Choroid plexus epithelial cell (primary cell): ENCODE data around the gene NOG.

Source experiments
- DNase-seq: peaks from one replicate; pipeline ENCODE4 v3.0.0-alpha.2; 2010; ENCODE audit warnings: low read depth
- H3K4me3 ChIP-seq: 2 replicates; pipeline ENCODE4 v1.5.1; 2011; ENCODE audit warnings: low read depth, mild to moderate bottlenecking, control low read depth, low read length, moderate library complexity
- CTCF ChIP-seq: conservative IDR thresholded peaks from 2 replicates; pipeline ENCODE4 v1.5.1; 2011; ENCODE audit warnings: low read depth, mild to moderate bottlenecking, control low read depth, inconsistent platforms, low read length, moderate library complexity

The NOG gene

GRCh38 chr17:56593646-56594319 is at the start of gene NOG:
NOG (plus strand) TSS chr17:56593699; CDS start chr17:56594224, 525 bp downstream.
- H3K4me3 ChIP-seq, result peak within 1 kb of the TSS; percentile 48
- peak; percentile 61 for DNase-seq
- no peak for TF ChIP-seq CTCF

- TF ChIP-seq CTCF, result no peak
- H3K4me3 ChIP-seq, result no peak overlapping the region
- no peak for DNase-seq
Measured at GRCh38 chr17:56545106-56545505, 48.4 kb upstream of the NOG start.

- no peak overlapping the region for H3K4me3 ChIP-seq
- DNase-seq, result no peak
- no peak for TF ChIP-seq CTCF
Measured at GRCh38 chr17:56545930-56546329, 47.6 kb upstream of the NOG start.

- no peak for DNase-seq
- TF ChIP-seq CTCF, result no peak
- H3K4me3 ChIP-seq, result no peak overlapping the region
Measured at GRCh38 chr17:56548661-56549060, 44.8 kb upstream of the NOG start.

- TF ChIP-seq CTCF, result no peak
- DNase-seq, result no peak
- H3K4me3 ChIP-seq, result no peak overlapping the region
Measured at GRCh38 chr17:56549501-56549900, 44.0 kb upstream of the NOG start.

GRCh38 chr17:56557682-56558081 is 35.8 kb upstream of the NOG start:
- DNase-seq, result no peak
- TF ChIP-seq CTCF, result no peak
- no peak overlapping the region for H3K4me3 ChIP-seq

- TF ChIP-seq CTCF, result no peak
Measured at GRCh38 chr17:56558088-56558487, 35.4 kb upstream of the NOG start.

More at GRCh38 chr17:56558088-56558487, 35.4 kb upstream of the NOG start:
- no peak overlapping the region for H3K4me3 ChIP-seq
- DNase-seq, result no peak
